Activated naive CD4-positive, alpha-beta T cell treated with anti-CD3 and anti-CD28 coated beads for 36 hours (primary cell): ENCODE results near the gene MAML3. TPM values are rescaled to one million over a fixed set of nuclear protein-coding genes. Genes with fewer than 3 reads are reported as not detected.

Experiments
- total RNA-seq, 2 experiments: library from RNA; stranded (reverse); gene quantifications; one replicate each; pipeline ENCODE4 v1.2.3, GENCODE V29; 2021

The MAML3 gene
- total RNA-seq, 2 experiments from 2014 or later = 0.52 to 0.76 TPM

Other genes with a start within 250 kb of the MAML3 start
- gene SCOC, start 219.5 kb upstream of the MAML3 start, total RNA-seq = 10 to 100 TPM; 44.7 to 49.4 TPM